ENCODE results near the gene CORO2A. TPM values are rescaled to one million over a fixed set of nuclear protein-coding genes. Genes with fewer than 3 reads are reported as not detected.

CORO2A gene
- total RNA-seq, 4 donors from 2014 or later = 0.77 to 4.8 (median 0.86) TPM

- Histone ChIP-seq H3K9me3 (no peaks in the 10 kb centered on the region), H3K4me1 (no peaks in the 10 kb centered on the region), H3K4me3 (no peak overlapping the region), H3K36me3 (no peaks in the 10 kb centered on the region), H3K27me3 (no peaks in the 10 kb centered on the region), H3K27ac (no peak overlapping the region)
- 83% methylated on average over 2 of the region's 13 CpGs; no CpG with 5 or more reads in 1 of the 2 donors for WGBS, 2 donors (ENCODE audit: low coverage in 1 of 2)
- peak; percentile 45 for ATAC-seq
- TF ChIP-seq CTCF (IDR thresholded peaks at IDR 0.05) (no peak), POLR2AphosphoS5 (IDR thresholded peaks at IDR 0.05) (no peak), POLR2A (IDR thresholded peaks at IDR 0.05) (no peak), EP300 (IDR thresholded peaks at IDR 0.05) (no peak)
These were observed 50.1 kb downstream of the CORO2A start for GRCh38 chr9:98142182-98142907.

- no peak overlapping the region for H3K27ac ChIP-seq
- no peak for ATAC-seq
- no peaks in the 10 kb centered on the region for H3K36me3 ChIP-seq
- no peaks in the 10 kb centered on the region for H3K9me3 ChIP-seq
- H3K27me3 ChIP-seq = no peaks in the 10 kb centered on the region
- WGBS, 2 donors (ENCODE audit: low coverage in 1 of 2) = 83 to 100% methylated on average over 2 to 4 of the region's 5 CpGs
- no peak for TF ChIP-seq CTCF (IDR thresholded peaks at IDR 0.05)
- TF ChIP-seq EP300 (IDR thresholded peaks at IDR 0.05) = no peak
- no peak for TF ChIP-seq POLR2A (IDR thresholded peaks at IDR 0.05)
- TF ChIP-seq POLR2AphosphoS5 (IDR thresholded peaks at IDR 0.05) = no peak
- no peak overlapping the region for H3K4me3 ChIP-seq
- H3K4me1 ChIP-seq = no peaks in the 10 kb centered on the region
These were observed 51.9 kb downstream of the CORO2A start for GRCh38 chr9:98140503-98140902.

GRCh38 chr9:98136489-98136888 lies 55.9 kb downstream of the CORO2A start:
- no peaks in the 10 kb centered on the region for H3K4me1 ChIP-seq
- H3K27me3 ChIP-seq = no peaks in the 10 kb centered on the region
- H3K9me3 ChIP-seq = no peaks in the 10 kb centered on the region
- ATAC-seq = no peak
- no peaks in the 10 kb centered on the region for H3K36me3 ChIP-seq
- H3K4me3 ChIP-seq = no peak overlapping the region
- H3K27ac ChIP-seq = no peak overlapping the region
- TF ChIP-seq EP300 (IDR thresholded peaks at IDR 0.05) = no peak

GRCh38 chr9:98135938-98136337 lies 56.5 kb downstream of the CORO2A start:
- no peak overlapping the region for H3K4me3 ChIP-seq
- no peaks in the 10 kb centered on the region for H3K9me3 ChIP-seq
- TF ChIP-seq POLR2A (IDR thresholded peaks at IDR 0.05) (no peak), CTCF (IDR thresholded peaks at IDR 0.05) (no peak), POLR2AphosphoS5 (IDR thresholded peaks at IDR 0.05) (no peak), EP300 (IDR thresholded peaks at IDR 0.05) (no peak)
- no peak overlapping the region for H3K27ac ChIP-seq
- WGBS, 2 donors (ENCODE audit: low coverage in 1 of 2) = 76 to 84% methylated on average over 2 to 5 of the region's 7 CpGs
- H3K27me3 ChIP-seq = no peaks in the 10 kb centered on the region
- no peaks in the 10 kb centered on the region for H3K4me1 ChIP-seq
- no peak for ATAC-seq
- H3K36me3 ChIP-seq = no peaks in the 10 kb centered on the region

GRCh38 chr9:98135558-98135934 lies 56.9 kb downstream of the CORO2A start:
- H3K4me3 ChIP-seq = no peak overlapping the region
- no peaks in the 10 kb centered on the region for H3K4me1 ChIP-seq
- no peaks in the 10 kb centered on the region for H3K36me3 ChIP-seq
- no peaks in the 10 kb centered on the region for H3K27me3 ChIP-seq
- TF ChIP-seq CTCF (IDR thresholded peaks at IDR 0.05) (no peak), POLR2AphosphoS5 (IDR thresholded peaks at IDR 0.05) (no peak), POLR2A (IDR thresholded peaks at IDR 0.05) (no peak), EP300 (IDR thresholded peaks at IDR 0.05) (no peak)
- H3K9me3 ChIP-seq = no peaks in the 10 kb centered on the region
- 57% methylated on average over 1 of the region's 4 CpGs; no CpG with 5 or more reads in 1 of the 2 donors for WGBS, 2 donors (ENCODE audit: low coverage in 1 of 2)
- ATAC-seq = no peak
- H3K27ac ChIP-seq = no peak overlapping the region
